Neural cell (in vitro differentiated cells): ENCODE results near the gene FSD2. TPM values are rescaled to one million over a fixed set of nuclear protein-coding genes. Genes with fewer than 3 reads are reported as not detected.

Experiments
- H2AFZ ChIP-seq: fragments of 200-600, 300-800 bp; sonication (generic), shearing (Covaris generic); 2 replicates; pipeline ENCODE4 v1.6.0; 2014; ENCODE audit warnings: low read depth, mild to moderate bottlenecking, antibody characterized with exemption, low read length, moderate library complexity
- H3F3A ChIP-seq: fragments of 200-600 bp; shearing (Covaris generic); 2 replicates; pipeline ENCODE4 v1.6.1; 2016; ENCODE audit warnings: mild to moderate bottlenecking, moderate library complexity, mixed read lengths, antibody characterized with exemption, low read length; ENCODE audit not compliant: insufficient read depth, poor library complexity, severe bottlenecking
- H3K27ac ChIP-seq: fragments of 200-600, 300-800 bp; sonication (generic), shearing (Covaris generic); 2 replicates; pipeline ENCODE4 v1.5.1; 2014; ENCODE audit warnings: mild to moderate bottlenecking, low read length, moderate library complexity
- H3K27me3 ChIP-seq: fragments of 300-800, 200-600 bp; sonication (generic), shearing (Covaris generic); 2 replicates; pipeline ENCODE4 v1.6.0; 2014; ENCODE audit warnings: mild to moderate bottlenecking, low read depth, low read length, moderate library complexity; ENCODE audit not compliant: insufficient read depth
- H3K36me3 ChIP-seq: fragments of 300-800, 200-600 bp; sonication (generic), shearing (Covaris generic); 2 replicates; pipeline ENCODE4 v1.5.1; 2014; ENCODE audit warnings: mild to moderate bottlenecking, antibody characterized with exemption, low read length, moderate library complexity; ENCODE audit not compliant: insufficient read depth
- H3K4me2 ChIP-seq: fragments of 300-800, 200-600 bp; sonication (generic), shearing (Covaris generic); 2 replicates; pipeline ENCODE4 v1.6.0; 2014; ENCODE audit warnings: mild to moderate bottlenecking, low read length
- H3K4me3 ChIP-seq: fragments of 300-800, 200-600 bp; sonication (generic), shearing (Covaris generic); 2 replicates; pipeline ENCODE4 v1.5.1; 2014; ENCODE audit warnings: mild to moderate bottlenecking, low read length, moderate library complexity
- H3K79me2 ChIP-seq: fragments of 200-600 bp; shearing (Covaris generic); replicated peaks from 2 replicates; pipeline ENCODE4 v1.6.0; 2014; ENCODE audit warnings: mild to moderate bottlenecking, low read length, moderate library complexity; ENCODE audit not compliant: insufficient read depth
- H3K9ac ChIP-seq: fragments of 300-800, 200-600 bp; sonication (generic), shearing (Covaris generic); 2 replicates; pipeline ENCODE4 v1.6.1; 2016; ENCODE audit warnings: mild to moderate bottlenecking, low read length, mixed read lengths
- H3K9me2 ChIP-seq: fragments of 200-600 bp; shearing (Covaris generic); 2 replicates; pipeline ENCODE4 v1.6.1; 2016; ENCODE audit warnings: mild to moderate bottlenecking, low read length, mixed read lengths; ENCODE audit not compliant: insufficient read depth
- H3K9me3 ChIP-seq: fragments of 200-600, 300-800 bp; sonication (generic), shearing (Covaris generic); 2 replicates; pipeline ENCODE4 v1.6.1; 2016; ENCODE audit warnings: mild to moderate bottlenecking, mixed run types, low read length, moderate library complexity, mixed read lengths
- H4K20me1 ChIP-seq: fragments of 200-600 bp; shearing (Covaris generic); 2 replicates; pipeline ENCODE4 v1.6.1; 2016; ENCODE audit warnings: mild to moderate bottlenecking, mixed run types; ENCODE audit not compliant: insufficient read depth
- EP300 ChIP-seq: fragments of 450-650 bp; conservative IDR thresholded peaks from 2 replicates; pipeline ENCODE4 v1.6.1; 2014; ENCODE audit warnings: antibody characterized with exemption, mild to moderate bottlenecking, moderate library complexity; ENCODE audit not compliant: poor library complexity, severe bottlenecking
- EZH2 ChIP-seq: fragments of 200-600, 300-800 bp; shearing (Covaris generic), sonication (generic); IDR thresholded peaks from 2 replicates; pipeline ENCODE4 v1.6.1; 2014; ENCODE audit warnings: antibody characterized with exemption, low read length, borderline replicate concordance, mild to moderate bottlenecking; ENCODE audit not compliant: insufficient read depth, poor library complexity, severe bottlenecking
- MXI1 ChIP-seq: fragments of 450-650 bp; conservative IDR thresholded peaks from 2 replicates; pipeline ENCODE4 v1.6.1; 2014; ENCODE audit warnings: antibody characterized with exemption, mild to moderate bottlenecking; ENCODE audit not compliant: poor library complexity, severe bottlenecking
- POLR2AphosphoS5 ChIP-seq: IDR thresholded peaks from 2 replicates; pipeline ENCODE4 v1.6.1; 2012
- RAD21 ChIP-seq: fragments of 450-650 bp; conservative IDR thresholded peaks from 2 replicates; pipeline ENCODE4 v1.6.1; 2014; ENCODE audit warnings: antibody characterized with exemption, mild to moderate bottlenecking, moderate library complexity
- SMC3 ChIP-seq: fragments of 450-650 bp; conservative IDR thresholded peaks from 2 replicates; pipeline ENCODE4 v1.6.1; 2014; ENCODE audit warnings: antibody characterized with exemption, mild to moderate bottlenecking, moderate library complexity; ENCODE audit not compliant: poor library complexity
- TAF1 ChIP-seq: IDR thresholded peaks from 2 replicates; pipeline ENCODE4 v1.6.1; 2012; ENCODE audit warnings: low read depth
- polyA plus RNA-seq: library from polyadenylated mRNA; depleted of rRNA; stranded (reverse); fragments of >200 nt; gene quantifications from 2 replicates; pipeline ENCODE4 v1.2.3, GENCODE V29; 2014
- TF ChIP-seq, protein P1 (sequence below): fragments of 450-650 bp; IDR thresholded peaks from 2 replicates; pipeline ENCODE4 v1.5.1; 2014; ENCODE audit warnings: antibody characterized with exemption, mild to moderate bottlenecking, moderate library complexity; ENCODE audit not compliant: poor library complexity, severe bottlenecking
- TF ChIP-seq, protein P2 (sequence below): IDR thresholded peaks from 2 replicates; pipeline ENCODE4 v1.6.1; 2012; ENCODE audit warnings: borderline replicate concordance

FSD2 gene
- polyA plus RNA-seq, 1 donor from 2014 or later = not detected

- H3K9me2 ChIP-seq = no peaks in the 10 kb centered on the region
- no peak overlapping the region for H3K9ac ChIP-seq
- no peak overlapping the region for H2AFZ ChIP-seq
- no peaks in the 10 kb centered on the region for H3K9me3 ChIP-seq
- TF ChIP-seq EP300 (no peak), EZH2 (no peak), MXI1 (no peak), POLR2AphosphoS5 (no peak), TAF1 (no peak), SMC3 (no peak), RAD21 (no peak)
- TF ChIP-seq, protein P1, sequence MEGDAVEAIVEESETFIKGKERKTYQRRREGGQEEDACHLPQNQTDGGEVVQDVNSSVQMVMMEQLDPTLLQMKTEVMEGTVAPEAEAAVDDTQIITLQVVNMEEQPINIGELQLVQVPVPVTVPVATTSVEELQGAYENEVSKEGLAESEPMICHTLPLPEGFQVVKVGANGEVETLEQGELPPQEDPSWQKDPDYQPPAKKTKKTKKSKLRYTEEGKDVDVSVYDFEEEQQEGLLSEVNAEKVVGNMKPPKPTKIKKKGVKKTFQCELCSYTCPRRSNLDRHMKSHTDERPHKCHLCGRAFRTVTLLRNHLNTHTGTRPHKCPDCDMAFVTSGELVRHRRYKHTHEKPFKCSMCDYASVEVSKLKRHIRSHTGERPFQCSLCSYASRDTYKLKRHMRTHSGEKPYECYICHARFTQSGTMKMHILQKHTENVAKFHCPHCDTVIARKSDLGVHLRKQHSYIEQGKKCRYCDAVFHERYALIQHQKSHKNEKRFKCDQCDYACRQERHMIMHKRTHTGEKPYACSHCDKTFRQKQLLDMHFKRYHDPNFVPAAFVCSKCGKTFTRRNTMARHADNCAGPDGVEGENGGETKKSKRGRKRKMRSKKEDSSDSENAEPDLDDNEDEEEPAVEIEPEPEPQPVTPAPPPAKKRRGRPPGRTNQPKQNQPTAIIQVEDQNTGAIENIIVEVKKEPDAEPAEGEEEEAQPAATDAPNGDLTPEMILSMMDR = no peak
- TF ChIP-seq, protein P2, sequence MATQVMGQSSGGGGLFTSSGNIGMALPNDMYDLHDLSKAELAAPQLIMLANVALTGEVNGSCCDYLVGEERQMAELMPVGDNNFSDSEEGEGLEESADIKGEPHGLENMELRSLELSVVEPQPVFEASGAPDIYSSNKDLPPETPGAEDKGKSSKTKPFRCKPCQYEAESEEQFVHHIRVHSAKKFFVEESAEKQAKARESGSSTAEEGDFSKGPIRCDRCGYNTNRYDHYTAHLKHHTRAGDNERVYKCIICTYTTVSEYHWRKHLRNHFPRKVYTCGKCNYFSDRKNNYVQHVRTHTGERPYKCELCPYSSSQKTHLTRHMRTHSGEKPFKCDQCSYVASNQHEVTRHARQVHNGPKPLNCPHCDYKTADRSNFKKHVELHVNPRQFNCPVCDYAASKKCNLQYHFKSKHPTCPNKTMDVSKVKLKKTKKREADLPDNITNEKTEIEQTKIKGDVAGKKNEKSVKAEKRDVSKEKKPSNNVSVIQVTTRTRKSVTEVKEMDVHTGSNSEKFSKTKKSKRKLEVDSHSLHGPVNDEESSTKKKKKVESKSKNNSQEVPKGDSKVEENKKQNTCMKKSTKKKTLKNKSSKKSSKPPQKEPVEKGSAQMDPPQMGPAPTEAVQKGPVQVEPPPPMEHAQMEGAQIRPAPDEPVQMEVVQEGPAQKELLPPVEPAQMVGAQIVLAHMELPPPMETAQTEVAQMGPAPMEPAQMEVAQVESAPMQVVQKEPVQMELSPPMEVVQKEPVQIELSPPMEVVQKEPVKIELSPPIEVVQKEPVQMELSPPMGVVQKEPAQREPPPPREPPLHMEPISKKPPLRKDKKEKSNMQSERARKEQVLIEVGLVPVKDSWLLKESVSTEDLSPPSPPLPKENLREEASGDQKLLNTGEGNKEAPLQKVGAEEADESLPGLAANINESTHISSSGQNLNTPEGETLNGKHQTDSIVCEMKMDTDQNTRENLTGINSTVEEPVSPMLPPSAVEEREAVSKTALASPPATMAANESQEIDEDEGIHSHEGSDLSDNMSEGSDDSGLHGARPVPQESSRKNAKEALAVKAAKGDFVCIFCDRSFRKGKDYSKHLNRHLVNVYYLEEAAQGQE = no peak
- H3K27me3 ChIP-seq = no peaks in the 10 kb centered on the region
- no peak overlapping the region for H3K27ac ChIP-seq
- H4K20me1 ChIP-seq = no peaks in the 10 kb centered on the region
- H3K4me3 ChIP-seq = no peak overlapping the region
- peaks cover 12% of the 10 kb centered on the region for H3K79me2 ChIP-seq
- H3K4me2 ChIP-seq = no peak overlapping the region
- peaks cover 7% of the 10 kb centered on the region for H3F3A ChIP-seq
- H3K36me3 ChIP-seq = no peaks in the 10 kb centered on the region
These were observed 2.2 kb upstream of the FSD2 start for GRCh38 chr15:82807920-82808633.

DNA sequence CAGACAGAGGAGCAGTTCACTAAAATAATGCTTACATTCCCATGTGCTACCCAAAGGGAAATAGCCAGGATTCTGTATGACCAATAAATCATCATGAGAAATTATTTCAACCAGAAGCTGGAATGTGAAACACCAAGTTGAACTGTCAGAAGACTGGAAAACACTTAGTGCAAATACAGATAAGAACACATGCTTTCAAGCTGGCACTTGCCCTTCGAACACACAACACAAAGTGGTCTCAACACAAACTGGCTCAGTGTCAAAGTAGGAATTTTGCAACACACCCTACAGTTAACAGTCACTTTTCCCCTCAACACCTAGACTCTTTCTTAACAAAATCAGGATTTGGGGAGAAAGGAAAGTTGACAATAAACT is 1.3 kb downstream of the FSD2 start:
- Histone ChIP-seq H4K20me1 (no peaks in the 10 kb centered on the region), H3K9ac (no peak overlapping the region), H3F3A (peaks cover 3% of the 10 kb centered on the region), H3K27me3 (no peaks in the 10 kb centered on the region), H3K9me2 (no peaks in the 10 kb centered on the region), H2AFZ (no peak overlapping the region), H3K4me3 (no peak overlapping the region), H3K36me3 (no peaks in the 10 kb centered on the region), H3K27ac (no peak overlapping the region), H3K4me2 (no peak overlapping the region), H3K79me2 (no peaks in the 10 kb centered on the region), H3K9me3 (no peaks in the 10 kb centered on the region)
- TF ChIP-seq EP300 (no peak), RAD21 (no peak), POLR2AphosphoS5 (no peak), SMC3 (no peak), TAF1 (no peak), MXI1 (no peak), EZH2 (no peak)
- TF ChIP-seq, protein P2 = no peak
- TF ChIP-seq, protein P1 = no peak
